ENCODE measurements around the gene CCDC54.

CCDC54 gene

GRCh38 chr3:107409365-107409764 is 32.1 kb downstream of the CCDC54 start:
- no peak for DNase-seq (ENCODE audit: extremely low spot score)
- TF ChIP-seq BHLHE40 (IDR thresholded peaks at IDR 0.05; ENCODE audit: borderline replicate concordance), result no peak
- no peak for TF ChIP-seq FOXA1 (IDR thresholded peaks at IDR 0.05)
- no peak for TF ChIP-seq HDGF (IDR thresholded peaks at IDR 0.05; ENCODE audit: borderline replicate concordance)
- CTCF ChIA-PET, result no interaction called here
- POLR2A ChIA-PET, result no interaction called here

- ChIA-PET CTCF (interaction anchor here (1.4 kb wide), 1 partner anchor 11 kb away, joined by 4 read pairs; no protein-coding TSS in a partner anchor), POLR2A (no interaction called here)
- TF ChIP-seq ZNF384 (IDR thresholded peaks at IDR 0.05), result no peak
- no peak for TF ChIP-seq SP1 (IDR thresholded peaks at IDR 0.05)
- TF ChIP-seq FOXA1 (IDR thresholded peaks at IDR 0.05), result no peak
- TF ChIP-seq TARDBP (IDR thresholded peaks at IDR 0.05), result no peak
- TF ChIP-seq NFRKB (IDR thresholded peaks at IDR 0.05), result no peak
- TF ChIP-seq L3MBTL2 (conservative IDR thresholded peaks at IDR 0.05), result no peak
- TF ChIP-seq FOXK2 (IDR thresholded peaks at IDR 0.05), result no peak
- no peak for TF ChIP-seq PKNOX1 (IDR thresholded peaks at IDR 0.05)
- no peak for TF ChIP-seq ELF4 (IDR thresholded peaks at IDR 0.05)
- no peak for TF ChIP-seq BHLHE40 (IDR thresholded peaks at IDR 0.05; ENCODE audit: borderline replicate concordance)
- TF ChIP-seq HDGF (IDR thresholded peaks at IDR 0.05; ENCODE audit: borderline replicate concordance), result no peak
- no peak for TF ChIP-seq ARNT (IDR thresholded peaks at IDR 0.05)
- no peak for TF ChIP-seq CTBP1 (IDR thresholded peaks at IDR 0.05; ENCODE audit: borderline replicate concordance)
- no peak for TF ChIP-seq SUZ12 (IDR thresholded peaks at IDR 0.05)
- no peak for TF ChIP-seq LEF1 (IDR thresholded peaks at IDR 0.05; ENCODE audit: borderline replicate concordance)
- DNase-seq (ENCODE audit: extremely low spot score), result no peak
These were observed 33.4 kb downstream of the CCDC54 start for GRCh38 chr3:107410606-107411005.

- ChIA-PET CTCF (interaction anchor here (1.4 kb wide), 1 partner anchor 10 kb away, joined by 4 read pairs; no protein-coding TSS in a partner anchor), POLR2A (no interaction called here)
- DNase-seq (ENCODE audit: extremely low spot score), result no peak
- TF ChIP-seq FOXM1 (IDR thresholded peaks at IDR 0.05; ENCODE audit: borderline replicate concordance), result no peak
- TF ChIP-seq FOXK2 (IDR thresholded peaks at IDR 0.05), result no peak
- TF ChIP-seq ELF4 (IDR thresholded peaks at IDR 0.05), result no peak
- no peak for TF ChIP-seq CTBP1 (IDR thresholded peaks at IDR 0.05; ENCODE audit: borderline replicate concordance)
- TF ChIP-seq TARDBP (IDR thresholded peaks at IDR 0.05), result no peak
- no peak for TF ChIP-seq FOXA1 (IDR thresholded peaks at IDR 0.05)
- TF ChIP-seq SP1 (IDR thresholded peaks at IDR 0.05), result no peak
- TF ChIP-seq SUZ12 (IDR thresholded peaks at IDR 0.05), result no peak
- no peak for TF ChIP-seq BHLHE40 (IDR thresholded peaks at IDR 0.05; ENCODE audit: borderline replicate concordance)
- no peak for TF ChIP-seq LEF1 (IDR thresholded peaks at IDR 0.05; ENCODE audit: borderline replicate concordance)
- no peak for TF ChIP-seq HDGF (IDR thresholded peaks at IDR 0.05; ENCODE audit: borderline replicate concordance)
- TF ChIP-seq L3MBTL2 (conservative IDR thresholded peaks at IDR 0.05), result no peak
- no peak for TF ChIP-seq ZNF384 (IDR thresholded peaks at IDR 0.05)
- no peak for TF ChIP-seq PKNOX1 (IDR thresholded peaks at IDR 0.05)
- TF ChIP-seq ARNT (IDR thresholded peaks at IDR 0.05), result no peak
- no peak for TF ChIP-seq NFRKB (IDR thresholded peaks at IDR 0.05)
These were observed 33.8 kb downstream of the CCDC54 start for GRCh38 chr3:107411056-107411455.

GRCh38 chr3:107411779-107412178 is 34.5 kb downstream of the CCDC54 start:
- CTCF ChIA-PET, result no interaction called here
- POLR2A ChIA-PET, result no interaction called here
- TF ChIP-seq FOXK2 (IDR thresholded peaks at IDR 0.05), result no peak
- no peak for TF ChIP-seq HDGF (IDR thresholded peaks at IDR 0.05; ENCODE audit: borderline replicate concordance)
- TF ChIP-seq BHLHE40 (IDR thresholded peaks at IDR 0.05; ENCODE audit: borderline replicate concordance), result no peak
- TF ChIP-seq SP1 (IDR thresholded peaks at IDR 0.05), result no peak
- no peak for TF ChIP-seq CTBP1 (IDR thresholded peaks at IDR 0.05; ENCODE audit: borderline replicate concordance)
- no peak for TF ChIP-seq NFRKB (IDR thresholded peaks at IDR 0.05)
- no peak for TF ChIP-seq ARNT (IDR thresholded peaks at IDR 0.05)
- TF ChIP-seq FOXM1 (IDR thresholded peaks at IDR 0.05; ENCODE audit: borderline replicate concordance), result no peak
- no peak for TF ChIP-seq PKNOX1 (IDR thresholded peaks at IDR 0.05)
- no peak for TF ChIP-seq SUZ12 (IDR thresholded peaks at IDR 0.05)
- TF ChIP-seq TARDBP (IDR thresholded peaks at IDR 0.05), result no peak
- no peak for TF ChIP-seq ELF4 (IDR thresholded peaks at IDR 0.05)
- no peak for TF ChIP-seq ZNF384 (IDR thresholded peaks at IDR 0.05)
- TF ChIP-seq FOXA1 (IDR thresholded peaks at IDR 0.05), result no peak
- no peak for TF ChIP-seq L3MBTL2 (conservative IDR thresholded peaks at IDR 0.05)
- no peak for TF ChIP-seq LEF1 (IDR thresholded peaks at IDR 0.05; ENCODE audit: borderline replicate concordance)
- no peak for DNase-seq (ENCODE audit: extremely low spot score)

- POLR2A ChIA-PET, result no interaction called here
- CTCF ChIA-PET, result interaction anchor here (0.6 kb wide), 1 partner anchor 9 kb away, joined by 3 read pairs; no protein-coding TSS in a partner anchor
These were observed 35.1 kb downstream of the CCDC54 start for GRCh38 chr3:107412376-107412775.

More at GRCh38 chr3:107412376-107412775, 35.1 kb downstream of the CCDC54 start:
- no peak for TF ChIP-seq PKNOX1 (IDR thresholded peaks at IDR 0.05)
- TF ChIP-seq HDGF (IDR thresholded peaks at IDR 0.05; ENCODE audit: borderline replicate concordance), result no peak
- TF ChIP-seq ARNT (IDR thresholded peaks at IDR 0.05), result no peak
- no peak for TF ChIP-seq ELF4 (IDR thresholded peaks at IDR 0.05)
- no peak for DNase-seq (ENCODE audit: extremely low spot score)

All from HEK293T (cell line).